Measurements from ENCODE around the gene RCAN2.

The RCAN2 gene

DNA sequence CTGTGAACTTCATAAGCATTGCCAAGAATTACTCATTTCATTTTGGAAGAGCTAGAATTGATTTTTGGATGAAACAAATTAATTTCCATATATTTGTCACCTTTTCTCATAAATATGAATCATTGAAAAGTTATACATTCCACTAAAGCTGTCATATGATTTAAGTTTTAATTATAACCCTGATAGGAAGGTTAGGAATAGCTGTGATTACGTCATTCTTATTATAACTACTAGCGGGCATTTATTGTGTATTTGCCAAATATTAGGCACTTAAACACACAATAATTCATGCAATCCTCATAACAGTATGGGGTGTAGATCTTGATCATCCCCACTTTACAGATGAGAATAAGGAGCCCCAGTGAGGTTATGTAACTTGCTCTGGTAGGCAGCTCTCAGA lies 243.1 kb downstream of the RCAN2 start:
- no peak for DNase-seq

DNA sequence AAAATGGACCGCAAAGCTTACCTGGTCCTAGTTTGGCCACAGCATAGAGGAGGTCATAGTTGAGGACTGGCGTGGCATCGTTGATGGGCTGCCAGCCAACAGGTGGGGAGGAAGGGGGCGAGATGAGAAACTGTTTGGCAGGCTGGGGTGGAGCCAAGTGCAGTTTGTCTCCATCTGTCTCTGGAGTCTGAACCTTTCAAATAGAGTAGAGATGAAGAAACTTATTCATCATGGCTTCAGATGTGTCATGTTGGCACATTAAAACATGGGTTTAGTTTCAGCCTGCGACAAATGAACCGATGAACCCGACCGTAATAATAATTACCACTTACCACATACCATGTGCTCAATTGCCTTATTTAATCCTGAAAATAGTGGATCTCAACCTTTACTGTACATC lies 244.5 kb downstream of the RCAN2 start:
- DNase-seq, result no peak

DNA sequence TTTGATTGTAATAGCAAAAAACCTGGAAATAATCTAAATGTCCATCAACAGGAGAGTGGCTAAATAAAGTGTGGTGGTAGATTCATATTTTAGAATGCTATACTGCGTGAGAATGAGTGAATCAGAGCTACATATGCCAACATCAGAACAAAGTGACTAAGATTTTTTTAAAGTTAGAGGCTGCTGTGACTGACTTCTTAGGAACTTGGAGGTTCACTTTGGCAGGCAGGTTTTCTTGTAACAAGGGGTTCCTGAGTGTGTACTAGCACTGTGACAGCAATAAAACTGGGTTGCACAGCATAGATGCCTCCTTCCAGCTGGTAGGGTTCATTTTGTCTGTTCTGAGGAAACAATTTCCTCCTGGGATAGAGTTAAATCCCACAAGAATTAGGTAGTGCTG lies 245.2 kb downstream of the RCAN2 start:
- no peak for DNase-seq

DNA sequence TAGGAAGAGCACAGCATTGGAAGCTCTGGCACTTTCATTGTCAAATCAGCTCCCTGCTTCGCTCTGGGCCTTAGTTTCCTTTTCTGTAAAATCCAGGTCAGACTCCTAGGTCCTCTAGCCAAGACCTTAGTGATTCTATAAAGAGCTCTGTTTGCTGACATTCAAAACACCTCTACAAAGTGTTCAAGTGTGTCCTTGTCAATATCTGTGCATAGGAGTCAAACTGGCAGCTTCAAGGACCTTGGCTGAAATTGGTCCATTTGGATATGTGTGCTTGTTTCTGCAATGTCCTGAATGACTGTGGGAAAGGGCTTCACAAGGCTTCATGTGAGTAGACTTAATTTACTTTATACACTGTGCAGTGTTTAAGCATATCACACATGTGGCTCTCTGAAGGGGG lies 246.6 kb downstream of the RCAN2 start:
- DNase-seq, result no peak

DNA sequence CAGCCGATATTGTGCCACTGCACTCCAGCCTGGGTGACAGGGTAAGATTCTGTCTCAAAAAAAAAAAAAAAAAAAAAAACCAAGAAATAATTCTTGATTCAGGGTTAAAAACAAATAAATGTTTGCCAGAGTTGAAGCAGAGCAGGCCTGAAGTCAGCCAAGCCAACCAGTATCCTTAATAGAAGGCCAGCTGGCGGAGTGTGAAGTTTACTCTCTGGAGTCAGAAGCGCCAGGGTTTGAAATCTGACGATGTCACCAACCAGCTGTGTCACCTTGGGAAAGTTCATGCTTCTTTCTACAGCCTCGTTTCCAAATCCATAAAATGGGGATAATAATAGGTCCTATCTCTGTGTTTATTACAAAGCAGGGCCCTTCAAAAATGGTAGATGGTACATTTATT lies 247.5 kb downstream of the RCAN2 start:
- no peak for DNase-seq

DNA sequence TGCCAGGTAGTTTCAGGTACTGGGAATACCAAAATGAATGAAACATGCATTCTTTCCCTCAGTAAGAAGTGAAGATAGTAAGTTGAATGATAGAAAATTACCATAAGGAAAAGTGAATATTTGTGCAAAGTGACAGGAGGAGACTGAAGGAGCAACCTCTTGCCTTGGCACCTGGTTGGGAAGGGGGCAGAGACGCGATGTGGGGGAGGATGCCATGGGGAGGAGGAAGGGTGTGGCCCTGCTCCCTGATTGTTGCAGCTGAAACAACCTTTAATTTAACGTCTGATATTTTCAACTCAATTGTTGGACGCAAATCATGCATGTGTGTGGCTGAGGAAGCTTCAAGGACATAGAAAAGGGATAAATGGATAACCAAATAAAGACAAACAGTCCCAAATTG lies 248.3 kb downstream of the RCAN2 start:
- DNase-seq, result no peak

DNA sequence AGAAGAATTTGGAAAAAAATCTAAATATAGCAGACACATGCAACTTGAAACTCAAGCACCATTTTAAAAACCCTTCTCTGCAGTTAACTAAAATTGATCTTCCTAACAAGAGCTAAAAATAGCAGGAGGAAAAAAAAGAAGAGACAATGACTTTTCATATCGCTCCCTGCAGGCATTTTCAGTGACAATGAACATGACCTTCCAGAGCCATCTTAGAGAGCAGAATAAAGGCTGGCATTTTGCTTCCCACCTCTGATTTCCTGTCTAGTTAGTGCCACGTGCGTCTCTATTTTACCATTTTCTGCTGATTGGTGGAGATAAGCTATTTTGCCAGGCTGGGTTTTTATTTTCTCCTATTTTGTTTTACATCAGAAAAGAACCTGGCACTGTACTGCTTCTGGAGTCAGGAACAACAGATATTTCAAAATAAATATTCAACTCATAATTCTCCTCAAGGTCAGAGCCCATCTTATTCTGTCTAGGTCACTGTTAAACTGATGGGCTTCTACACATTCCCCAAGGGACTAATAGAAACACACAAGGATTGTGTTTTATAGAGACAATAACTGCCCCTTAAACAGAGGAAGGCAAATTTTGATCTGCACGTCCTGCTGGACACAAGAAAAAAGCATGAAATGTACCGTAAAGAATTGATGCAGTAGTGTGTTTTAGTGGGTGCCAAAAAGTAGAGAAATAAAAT lies 250.2 kb downstream of the RCAN2 start:
- no peak for DNase-seq

DNA sequence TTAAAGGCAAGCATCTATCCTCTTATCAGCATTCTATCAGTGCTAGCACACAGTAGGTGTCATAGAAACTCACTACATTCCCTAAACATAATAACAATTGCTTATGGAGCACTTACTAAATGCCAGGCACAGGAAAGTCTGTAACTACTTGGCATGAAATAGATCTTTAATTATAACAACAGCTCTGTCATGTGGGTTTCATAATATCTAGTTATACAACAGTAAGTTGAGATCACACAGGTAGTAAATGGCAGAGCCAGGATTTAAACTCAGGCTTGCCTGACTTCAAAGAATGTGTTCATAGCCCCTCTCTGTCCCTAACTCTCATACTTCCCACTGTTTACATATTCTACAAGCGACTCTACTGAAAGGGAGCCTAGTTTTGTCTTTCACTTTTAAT lies 254.5 kb downstream of the RCAN2 start:
- no peak for DNase-seq

DNA sequence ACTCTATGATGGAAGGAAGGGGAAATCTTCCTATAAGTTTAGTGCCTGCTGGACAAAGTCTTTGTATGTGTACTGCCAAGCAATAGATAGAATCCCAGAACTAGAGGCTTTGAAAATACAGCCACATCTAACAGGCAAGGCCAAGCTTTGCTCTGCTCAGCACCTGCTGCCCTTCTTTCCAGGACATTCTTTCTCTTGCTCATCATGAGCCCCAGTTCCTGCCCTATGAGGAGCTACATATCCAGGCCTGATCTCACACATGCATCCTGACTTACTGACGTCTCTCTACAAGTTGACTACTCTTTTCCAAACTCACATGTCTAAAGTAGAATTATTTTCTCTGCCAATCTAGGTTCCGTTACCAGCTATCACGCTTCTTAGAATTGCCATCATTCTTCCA lies 256.0 kb downstream of the RCAN2 start:
- no peak for DNase-seq

DNA sequence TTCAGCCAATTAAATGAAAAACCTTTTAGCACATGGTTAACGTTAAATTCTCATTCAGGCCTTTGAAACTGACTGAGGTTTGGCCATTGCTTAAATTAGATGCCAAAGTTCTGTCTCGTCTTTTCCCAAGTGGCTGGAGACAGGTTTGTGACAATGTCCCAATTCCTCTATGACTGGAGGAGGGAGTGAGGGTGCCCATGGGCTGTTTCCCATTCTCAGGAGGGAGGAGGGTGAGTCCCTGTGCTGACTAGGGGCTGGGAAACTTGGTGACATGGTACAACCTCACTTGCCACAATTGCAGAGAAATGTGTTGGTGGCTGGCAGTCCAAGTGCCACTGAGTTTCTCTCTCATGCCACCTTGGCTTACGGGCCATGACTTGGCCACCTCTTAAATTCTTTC lies 256.5 kb downstream of the RCAN2 start:
- DNase-seq, result no peak

DNA sequence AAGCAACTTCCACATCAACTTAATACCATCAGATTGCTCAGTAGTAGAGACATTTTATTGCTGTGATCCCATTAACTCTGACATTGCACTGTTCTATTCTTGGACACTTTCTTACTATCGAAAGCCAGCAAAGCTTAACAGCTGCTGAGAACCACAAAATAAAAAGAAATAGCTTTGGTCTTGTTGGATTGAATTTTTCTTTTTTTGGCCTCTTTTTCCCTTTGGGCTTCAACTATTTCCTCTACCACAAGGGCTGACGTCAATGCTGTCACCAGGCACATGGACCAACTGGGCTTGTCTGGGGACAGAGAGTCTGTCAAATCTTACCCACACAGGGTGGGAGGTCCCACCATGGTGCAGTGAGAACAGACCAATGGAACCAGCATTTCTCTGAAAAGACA lies 257.1 kb downstream of the RCAN2 start:
- DNase-seq, result no peak

DNA sequence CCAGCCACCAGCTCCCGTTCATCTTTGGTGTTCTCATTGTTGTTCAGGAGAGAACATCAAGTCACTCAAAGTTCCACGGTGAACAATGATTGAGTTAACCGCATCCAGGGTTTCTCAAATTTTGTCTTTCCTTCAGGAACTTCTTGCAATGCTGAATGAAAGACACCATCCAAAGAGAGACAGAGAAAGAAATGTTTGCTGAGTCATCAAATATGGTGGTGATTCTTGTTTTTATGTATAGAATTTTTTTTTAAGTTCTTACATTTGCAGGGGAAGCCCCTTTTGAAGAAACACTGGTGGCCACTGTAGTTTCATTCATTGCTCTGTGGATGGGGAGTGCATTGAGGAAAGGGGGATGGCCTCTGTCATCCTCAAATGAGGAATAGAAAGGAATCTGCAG lies 258.1 kb downstream of the RCAN2 start:
- no peak for DNase-seq

DNA sequence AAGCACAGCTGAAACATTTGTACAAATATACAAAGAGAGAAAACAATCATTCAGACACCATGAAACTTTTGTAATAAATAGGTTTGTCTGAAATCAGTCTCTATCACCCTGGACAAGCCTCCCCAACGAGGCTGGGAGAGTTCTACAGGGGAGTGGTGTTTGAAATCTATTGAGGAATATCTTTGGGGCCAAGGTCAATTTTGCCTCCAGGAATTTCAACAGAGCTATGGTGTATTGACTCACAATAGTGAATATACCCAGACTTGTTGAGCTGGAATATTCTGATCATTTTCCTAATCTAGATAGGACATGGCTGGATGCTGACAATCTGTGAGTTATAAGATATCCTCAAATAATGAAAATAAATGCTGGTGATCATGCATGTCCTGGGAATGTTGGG lies 269.0 kb downstream of the RCAN2 start:
- no peak for DNase-seq

DNA sequence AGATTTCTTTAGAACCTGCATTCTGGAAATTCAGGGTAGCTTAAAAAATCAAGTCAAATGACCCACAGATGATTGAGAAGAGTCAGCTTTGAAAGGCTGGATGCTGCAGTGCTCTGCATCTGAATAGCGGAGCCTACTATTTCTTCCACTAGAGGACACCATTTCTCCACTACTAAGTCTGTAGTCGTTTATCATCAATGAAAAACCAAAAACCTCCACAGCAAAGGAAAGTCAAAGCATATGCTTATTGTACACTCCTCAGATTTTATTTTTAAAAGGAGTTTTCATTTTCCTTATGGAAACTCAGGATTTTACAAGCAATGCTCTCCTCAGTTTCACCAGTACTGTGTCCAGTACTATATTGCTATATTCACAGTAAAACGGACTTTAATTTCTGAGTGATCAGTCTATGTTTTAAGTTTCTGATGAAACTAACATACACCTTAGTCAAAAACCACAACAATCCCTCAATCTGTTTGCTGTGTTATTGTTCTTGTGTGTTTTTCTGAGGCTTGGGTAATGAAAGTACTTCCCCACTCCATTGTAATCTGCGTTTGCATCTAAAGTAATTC lies 269.9 kb downstream of the RCAN2 start:
- no peak for DNase-seq

DNA sequence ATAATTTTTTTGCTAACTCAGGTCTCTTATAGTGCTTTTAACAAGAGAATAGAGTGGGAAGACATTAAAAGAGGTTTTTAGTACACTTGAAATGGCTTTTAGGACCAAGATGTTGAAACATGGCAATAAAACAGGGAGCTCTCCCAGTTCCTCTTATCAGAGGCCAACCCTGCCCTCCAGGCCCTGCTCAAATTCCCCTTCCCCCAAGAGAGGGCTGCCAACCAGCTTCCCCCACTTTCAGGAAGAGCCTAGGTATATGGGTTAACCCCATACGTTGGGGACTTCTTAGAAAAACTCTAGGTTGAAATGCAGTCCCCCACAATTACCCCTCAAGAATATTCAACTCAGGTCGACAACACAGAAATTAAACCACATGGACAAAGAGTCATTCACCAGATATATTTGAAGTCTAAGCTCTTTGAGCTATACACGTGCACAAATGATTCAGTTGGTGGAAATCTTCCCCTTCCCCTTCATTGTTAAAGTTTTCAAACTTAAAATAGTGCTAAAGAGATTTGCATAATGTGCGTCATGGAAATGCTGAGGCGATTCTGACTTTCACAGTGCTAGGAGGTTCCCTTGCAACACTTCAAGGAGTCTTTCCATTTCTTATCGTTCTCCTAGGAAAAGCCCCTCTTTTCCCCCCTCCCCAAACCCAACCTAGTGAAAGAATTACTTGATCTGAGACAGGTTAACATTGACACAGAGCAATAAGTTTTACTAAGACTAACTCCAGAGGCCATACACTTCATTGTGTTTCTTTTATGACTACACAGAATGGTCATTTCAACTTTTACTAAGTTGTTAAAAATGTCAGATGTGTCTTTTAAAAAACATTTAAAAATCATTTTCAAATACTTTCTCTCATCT lies 270.7 kb downstream of the RCAN2 start:
- DNase-seq, result no peak

DNA sequence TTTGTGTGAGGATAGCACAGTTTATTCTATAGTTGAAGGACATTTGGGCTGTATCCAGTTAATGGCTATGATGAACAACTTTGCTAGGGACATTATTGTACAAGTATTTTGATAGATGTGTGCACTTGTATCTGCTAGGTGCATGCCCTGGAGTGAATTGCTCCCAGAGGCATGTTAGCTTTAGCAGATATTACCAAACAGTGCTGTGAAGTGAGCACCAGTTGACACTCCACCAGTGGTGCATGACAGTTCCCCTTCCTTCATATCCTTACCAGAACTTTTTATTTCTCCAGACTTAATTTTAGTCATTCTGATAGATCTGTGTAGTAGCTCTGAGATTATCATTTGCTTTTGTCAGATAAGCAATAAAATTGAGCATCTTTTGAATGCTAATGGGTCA lies 271.6 kb downstream of the RCAN2 start:
- no peak for DNase-seq

DNA sequence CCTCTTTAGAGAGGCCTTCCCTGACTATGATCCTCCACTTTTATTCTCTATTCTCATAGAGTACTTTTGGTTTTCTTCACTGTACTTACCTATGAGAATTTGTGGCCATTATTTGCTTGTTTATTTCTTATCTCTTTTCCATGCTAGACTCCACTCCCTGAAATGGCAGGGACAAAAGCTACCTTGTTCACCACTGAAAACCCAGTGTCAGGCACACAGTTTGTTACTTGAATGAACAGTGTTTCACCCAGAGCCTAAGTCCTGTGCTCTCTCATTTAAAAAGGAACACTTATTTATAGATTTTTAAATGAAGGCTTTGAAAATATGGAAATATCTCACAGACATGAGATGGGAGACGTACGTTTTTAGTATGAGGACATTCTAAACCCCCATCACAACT lies 272.8 kb downstream of the RCAN2 start:
- no peak for DNase-seq

DNA sequence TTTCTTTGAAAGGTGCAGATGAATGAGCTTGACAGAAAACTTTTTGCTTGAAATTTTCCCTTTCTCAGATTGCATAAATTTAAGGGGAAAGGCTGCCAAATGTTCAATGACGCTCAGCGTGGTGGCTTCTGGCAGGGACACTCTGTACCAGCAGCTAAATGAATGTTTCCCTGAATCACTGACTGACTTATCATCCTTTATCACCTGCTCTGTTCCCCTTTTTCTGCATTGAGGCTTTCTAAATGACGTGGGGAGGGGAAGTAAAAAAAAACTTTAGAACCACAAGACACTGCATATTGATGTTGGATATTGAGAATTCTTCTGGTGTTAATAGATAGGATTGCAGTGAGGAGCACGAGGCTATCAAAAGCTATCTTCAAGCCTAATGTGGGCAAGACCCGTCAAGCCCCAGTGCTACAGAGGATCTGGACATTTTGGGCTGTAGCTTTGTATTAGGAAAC lies 273.5 kb downstream of the RCAN2 start:
- DNase-seq, result no peak

DNA sequence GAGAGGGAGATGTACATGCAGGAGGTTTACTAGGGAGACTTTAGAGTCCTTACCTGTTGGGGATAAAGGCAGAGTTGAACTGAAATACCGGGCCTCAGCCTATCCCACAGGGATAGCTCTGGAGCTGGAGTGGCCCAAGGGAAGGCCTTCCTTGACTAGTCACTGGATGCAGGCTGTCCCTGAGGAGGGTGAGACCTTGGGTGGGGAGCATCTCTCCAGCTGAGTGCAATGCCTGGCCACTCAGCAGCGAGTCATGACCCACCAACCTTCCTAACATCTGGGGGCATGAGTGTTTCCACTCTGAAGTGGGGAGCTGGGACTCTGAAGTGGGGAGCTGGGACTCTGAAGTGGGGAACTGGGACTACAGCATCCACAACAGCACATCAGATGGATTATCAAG lies 274.4 kb downstream of the RCAN2 start:
- DNase-seq, result no peak

DNA sequence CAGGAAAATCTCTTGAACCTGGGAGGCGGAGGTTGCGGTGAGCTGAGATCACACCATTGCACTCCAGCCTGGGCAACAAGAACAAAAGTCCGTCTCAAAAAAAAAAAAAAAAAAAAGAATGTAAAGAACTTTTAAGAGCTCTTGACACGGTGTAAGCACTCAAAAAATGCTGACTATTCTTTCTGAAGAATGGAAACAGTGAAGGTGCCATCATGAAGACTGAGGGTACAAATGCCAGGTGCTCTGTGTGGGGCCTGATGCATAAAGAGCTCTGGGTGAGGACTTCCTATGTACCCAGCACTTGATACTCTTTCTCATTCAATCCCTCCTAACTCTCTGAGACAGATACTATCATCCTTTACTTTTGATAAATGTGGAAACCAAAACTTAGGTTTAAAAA lies 275.5 kb downstream of the RCAN2 start:
- DNase-seq, result no peak

DNA sequence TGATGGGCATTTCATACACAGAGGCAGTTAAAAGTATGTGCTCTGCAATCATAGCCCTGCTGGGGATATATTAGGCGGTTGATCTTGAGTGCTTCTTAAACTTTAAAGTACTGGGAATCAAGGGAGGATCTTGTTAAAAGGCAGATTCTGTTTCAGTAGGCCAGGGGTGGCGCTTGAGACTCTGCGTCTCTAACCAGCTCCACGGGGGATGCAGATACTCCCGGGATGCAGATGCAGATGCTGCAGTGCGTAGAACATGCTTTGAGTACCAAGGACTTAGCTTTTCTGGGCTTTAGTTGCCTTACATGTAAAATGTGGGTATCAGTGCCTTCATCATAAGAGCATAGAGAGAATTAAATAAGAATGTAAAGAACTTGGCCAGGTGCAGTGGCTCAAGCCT lies 276.0 kb downstream of the RCAN2 start:
- no peak for DNase-seq

DNA sequence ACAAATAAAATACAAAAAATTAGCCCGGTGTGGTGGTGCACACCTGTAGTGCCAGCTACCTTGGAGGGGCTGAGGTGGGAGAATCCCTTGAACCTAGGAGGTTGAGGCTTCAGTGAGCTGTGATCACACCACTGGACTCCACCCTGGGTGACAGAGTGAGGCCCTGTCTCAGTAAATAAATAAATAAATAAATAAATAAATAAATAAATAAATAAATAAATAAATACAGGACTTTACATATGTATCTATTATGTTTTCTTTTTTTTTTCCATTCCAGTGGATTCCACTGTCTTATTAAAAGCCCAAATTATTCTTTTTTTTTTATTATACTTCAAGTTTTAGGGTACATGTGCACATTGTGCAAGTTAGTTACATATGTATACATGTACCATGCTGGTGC lies 279.3 kb downstream of the RCAN2 start:
- DNase-seq, result no peak

DNA sequence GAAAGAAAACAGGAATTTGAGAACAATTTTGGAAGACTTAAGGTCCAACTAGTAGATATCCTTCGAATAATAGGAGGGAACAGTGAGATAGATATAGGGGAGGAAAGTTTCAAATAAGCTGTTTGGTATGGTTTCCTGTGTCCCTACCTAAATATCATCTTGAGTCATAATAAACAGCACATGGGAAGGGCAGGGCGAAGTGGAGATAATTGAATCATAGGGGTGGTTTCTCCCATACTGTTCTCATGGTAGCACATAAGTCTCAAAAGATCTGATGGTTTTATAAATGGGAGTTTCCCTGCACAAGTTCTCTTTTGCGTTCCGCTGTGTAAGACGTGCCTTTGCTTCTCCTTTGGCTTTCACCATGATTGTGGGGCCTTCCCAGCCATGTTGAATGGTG lies 281.0 kb downstream of the RCAN2 start:
- DNase-seq, result no peak

DNA sequence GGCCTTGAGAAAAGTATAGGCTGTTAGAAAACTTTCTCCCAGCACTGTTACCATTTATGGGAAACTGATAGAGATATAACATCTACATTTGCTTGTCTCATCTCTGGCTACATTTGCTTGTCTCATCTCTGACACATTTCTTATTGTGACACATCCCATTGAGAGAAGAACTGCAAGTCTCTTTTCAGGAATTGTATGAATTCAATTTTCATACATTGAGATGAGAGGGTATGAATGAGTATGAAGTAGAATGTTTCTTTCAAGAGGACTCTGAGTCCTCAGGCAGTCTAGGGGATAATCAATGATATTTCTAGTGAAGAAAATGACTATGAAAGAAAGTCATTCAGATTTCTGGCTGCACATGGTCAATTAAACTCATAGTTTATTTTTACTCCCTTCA lies 282.9 kb downstream of the RCAN2 start:
- DNase-seq, result no peak
